K562 (cell line): ENCODE results near the gene INPP4B. TPM values are rescaled to one million over a fixed set of nuclear protein-coding genes. Genes with fewer than 3 reads are reported as not detected.

Source experiments
- ATAC-seq: fragments of 200-7000 bp; cut with Tn5 transposase; 3 replicates; pipeline ENCODE4 v1.9.1; 2020; ENCODE audit warnings: moderate library complexity
- BruUV-seq: library from RNA; stranded (reverse); fragments of 400-500 nt; replicated peaks from 2 replicates; lab custom pipeline; 2021; lab: Mats Ljungman, UMichigan
- CTCF ChIA-PET: fragments of 300-600 bp; formaldehyde crosslinking; extraction: SDS; loops from one replicate; lab custom pipeline; 2021; ENCODE audit warnings: low intra/inter-chr PET ratio; lab: Yijun Ruan, JAX
- POLR2A ChIA-PET: fragments of 300-600, 350-650 bp; sonication (Branson Sonifier 250); formaldehyde crosslinking; extraction: SDS; loops from one replicate; lab custom pipeline; 2021; ENCODE audit warnings: antibody characterized with exemption, inconsistent platforms; lab: Yijun Ruan, JAX
- DNase-seq, 4 experiments: peaks; one replicate each; pipeline versions ENCODE4 v3.0.0 to v3.0.0-alpha.2; 2011 to 2018; ENCODE audit warnings: low spot score in 3 of 4, mixed read lengths in 3 of 4; ENCODE audit errors: extremely low read depth in 1 of 4
- FAIRE-seq: peaks from 2 replicates; lab custom pipeline; 2011; peaks lifted over from hg19 to GRCh38; lab: Jason Lieb, UNC
- H2AFZ ChIP-seq: 2 replicates; pipeline ENCODE4 v1.6.0; 2011; ENCODE audit warnings: low read depth, low read length, control low read depth, inconsistent platforms
- H3K27ac ChIP-seq: fragments of 200-600 bp; 3 replicates; pipeline ENCODE4 v1.8.0; 2011; ENCODE audit warnings: low read depth, mild to moderate bottlenecking, control low read depth, inconsistent platforms, low read length, moderate library complexity, mixed read lengths; ENCODE audit errors: extremely low read depth
- H3K27me3 ChIP-seq, 2 experiments: fragments of 300-600 bp in 1 of 2; 2 replicates in 1 of 2; 3 replicates in 1 of 2; pipeline versions ENCODE4 v1.6.0 to v1.8.0; 2011; ENCODE audit warnings: inconsistent platforms in 2 of 2, low read length in 2 of 2, mild to moderate bottlenecking in 1 of 2, mixed read lengths in 1 of 2, moderate library complexity in 1 of 2; ENCODE audit not compliant: control insufficient read depth in 2 of 2, insufficient read depth in 2 of 2
- H3K36me3 ChIP-seq: fragments of 300-600 bp; 3 replicates; pipeline ENCODE4 v1.8.0; 2011; ENCODE audit warnings: mild to moderate bottlenecking, low read length, inconsistent platforms; ENCODE audit not compliant: control insufficient read depth, insufficient read depth
- H3K4me1 ChIP-seq, 2 experiments: fragments of 200-600 bp in 1 of 2; replicated peaks in 1 of 2; 2 replicates in 1 of 2; 3 replicates in 1 of 2; pipeline versions ENCODE4 v1.5.1 to v1.8.0; 2011; ENCODE audit warnings: inconsistent platforms in 2 of 2, low read length in 2 of 2, mild to moderate bottlenecking in 1 of 2, mixed read lengths in 1 of 2, moderate library complexity in 1 of 2; ENCODE audit not compliant: control insufficient read depth in 2 of 2, insufficient read depth in 2 of 2
- H3K4me2 ChIP-seq: 2 replicates; pipeline ENCODE4 v1.6.1; 2011; ENCODE audit warnings: low read length, control low read depth, inconsistent platforms, mixed read lengths; ENCODE audit not compliant: insufficient read depth
- H3K4me3 ChIP-seq: fragments of 200-600 bp; sonication (generic), shearing (Covaris generic); 2 replicates; pipeline ENCODE4 v1.5.1; 2016; ENCODE audit warnings: control low read depth, inconsistent platforms
- H3K79me2 ChIP-seq: fragments of 200-600 bp; 3 replicates; pipeline ENCODE4 v1.8.0; 2011; ENCODE audit warnings: low read length, inconsistent platforms; ENCODE audit not compliant: control insufficient read depth, insufficient read depth
- H3K9ac ChIP-seq, 2 experiments: 2 replicates each; pipeline versions ENCODE4 v1.6.0 to v1.6.1; 2011; ENCODE audit warnings: low read depth in 2 of 2, low read length in 2 of 2, control low read depth in 1 of 2, inconsistent platforms in 1 of 2, mild to moderate bottlenecking in 1 of 2, mixed read lengths in 1 of 2; ENCODE audit not compliant: insufficient read depth in 1 of 2
- H3K9me1 ChIP-seq: one replicate; pipeline ENCODE4 v1.6.0; 2011; ENCODE audit warnings: inconsistent platforms, mild to moderate bottlenecking, low read length, moderate library complexity; ENCODE audit not compliant: control insufficient read depth, insufficient read depth
- H3K9me3 ChIP-seq: replicated peaks from 2 replicates; pipeline ENCODE4 v1.5.1; 2011; ENCODE audit warnings: low read depth, low read length, inconsistent platforms; ENCODE audit not compliant: control insufficient read depth, insufficient read depth
- H4K20me1 ChIP-seq: replicated peaks from 2 replicates; pipeline ENCODE4 v1.6.1; 2011; ENCODE audit warnings: low read length, inconsistent platforms, mixed read lengths; ENCODE audit not compliant: control insufficient read depth, insufficient read depth
- FOXP4 ChIP-seq: sonication (generic); formaldehyde crosslinking; IDR thresholded peaks from 2 replicates; pipeline ENCODE4 v1.8.0; 2022; ENCODE audit warnings: mild to moderate bottlenecking, missing genetic modification reagents, borderline replicate concordance
- MED1 ChIP-seq: sonication (generic); formaldehyde crosslinking; IDR thresholded peaks from 2 replicates; pipeline ENCODE4 v1.8.1; 2023; ENCODE audit warnings: missing genetic modification reagents, borderline replicate concordance
- POLR2AphosphoS2 ChIP-seq: IDR thresholded peaks from 2 replicates; pipeline ENCODE4 v1.6.1; 2012; ENCODE audit warnings: low read length, improper control_type of control experiment
- SRSF1 ChIP-seq: fragments of 200-400 bp; formaldehyde crosslinking; IDR thresholded peaks from 2 replicates; pipeline ENCODE4 v1.6.1; 2017; ENCODE audit warnings: mild to moderate bottlenecking, low read depth, low read length, moderate library complexity
- ZBTB8A ChIP-seq: fragments of 450-650 bp; IDR thresholded peaks from 2 replicates; pipeline ENCODE4 v1.6.1; 2018; ENCODE audit warnings: mild to moderate bottlenecking, moderate library complexity; ENCODE audit not compliant: partially characterized antibody
- ZNF282 ChIP-seq: sonication (generic); formaldehyde crosslinking; IDR thresholded peaks from 2 replicates; pipeline ENCODE4 v1.8.1; 2023; ENCODE audit warnings: missing genetic modification reagents
- ZNF408 ChIP-seq: fragments of 250-450 bp; sonication (Bioruptor Pico); IDR thresholded peaks from 2 replicates; pipeline ENCODE4 v1.4.0; 2020; ENCODE audit warnings: low read depth, mild to moderate bottlenecking, moderate library complexity
- WGBS: fragments of 100-300 bp; shearing (Covaris generic); methylation state at CpG from one replicate; pipeline ENCODE4 v1.1.6; 2016; ENCODE audit warnings: low coverage, mixed read lengths; ENCODE audit not compliant: insufficient coverage; ENCODE audit errors: missing lambda C conversion rate; 5-methylcytosine and 5-hydroxymethylcytosine counted together
- in situ Hi-C: fragments of 300-500 bp; cut with MboI; formaldehyde crosslinking; loops from 4 replicates; pipeline ENCODE4 v1.15.0; 2018; ENCODE audit warnings: inconsistent platforms, mixed read lengths
- intact Hi-C: fragments of 100-400 bp; cut with micrococcal nuclease; formaldehyde crosslinking; loops from 2 replicates; pipeline ENCODE4 v1.14.2; 2022
- polyA plus RNA-seq, 8 experiments: library from polyadenylated mRNA; depleted of rRNA in 4 of 8; stranded (reverse) in 5 of 8; unstranded in 3 of 8; fragments of >200 nt; fragmentation: Nextera tagmentation in 2 of 8; fragmentation: Illumina TruSeq in 1 of 8; extraction: Ambion mirVana in 2 of 8; extraction: Trizol in 1 of 8; gene quantifications; 2 replicates each; pipeline versions ENCODE4 v1.2.1 to v1.2.3, GENCODE V29; 2011 to 2014; ENCODE audit warnings: inconsistent platforms in 1 of 8, missing spikeins in 1 of 8
- total RNA-seq, 7 experiments: library from RNA; depleted of rRNA in 6 of 7; stranded (reverse); fragments of >200 nt in 6 of 7; fragmentation: Illumina TruSeq in 2 of 7; extraction: Trizol in 2 of 7; gene quantifications; 2 replicates each; pipeline versions ENCODE4 v1.2.1 to v1.2.3, GENCODE V29; 2011 to 2021; ENCODE audit warnings: low replicate concordance in 1 of 7

INPP4B gene
- total and polyA plus RNA-seq, 9 of the 15 experiments (the other 6 are each of a cell fraction or from before 2014, with no cell fraction given): 0.04 to 0.11 TPM; not detected in 7

GRCh38 chr4:142683997-142684396 is 162.1 kb downstream of the INPP4B start:
- Histone ChIP-seq H3K4me3 (no peak overlapping the region), H3K27ac (no peak overlapping the region), H3K4me2 (no peak overlapping the region), H3K79me2 (no peaks in the 10 kb centered on the region), H3K36me3 (no peaks in the 10 kb centered on the region), H3K27me3 (no peaks in the 10 kb centered on the region), H3K9me1 (no peaks in the 10 kb centered on the region), H3K9ac (no peak overlapping the region), H4K20me1 (no peaks in the 10 kb centered on the region), H3K9me3 (no peaks in the 10 kb centered on the region), H2AFZ (no peak overlapping the region), H3K4me1 (no peaks in the 10 kb centered on the region)
- 0% methylated on average over 3 of the region's 3 CpGs for WGBS
- intact Hi-C loops (no loop called here), in situ Hi-C loops (no loop called here)
- DNase-seq (no peak), FAIRE-seq (no peak), ATAC-seq (no peak)
- POLR2A ChIA-PET: no interaction called here
- BruUV-seq: no TSS peak
- CTCF ChIA-PET: no interaction called here
- no peak for TF ChIP-seq SRSF1
- TF ChIP-seq, all 486 proteins: peak for 0

GRCh38 chr4:142683503-142683902 is 162.6 kb downstream of the INPP4B start:
- no peak for DNase-seq
- ChIA-PET CTCF (no interaction called here), POLR2A (no interaction called here)
- no peak overlapping the region for H2AFZ ChIP-seq
- ATAC-seq: no peak
- H3K79me2 ChIP-seq: no peaks in the 10 kb centered on the region
- no peaks in the 10 kb centered on the region for H3K9me3 ChIP-seq
- H3K9ac ChIP-seq: no peak overlapping the region
- intact Hi-C loops (no loop called here), in situ Hi-C loops (no loop called here)
- no peak overlapping the region for H3K4me2 ChIP-seq
- no peak overlapping the region for H3K4me3 ChIP-seq
- H4K20me1 ChIP-seq: no peaks in the 10 kb centered on the region
- no TSS peak for BruUV-seq
- H3K4me1 ChIP-seq: no peaks in the 10 kb centered on the region
- H3K27me3 ChIP-seq: no peaks in the 10 kb centered on the region
- no peak for FAIRE-seq
- 0% methylated on average over 2 of the region's 2 CpGs for WGBS
- no peak overlapping the region for H3K27ac ChIP-seq
- no peaks in the 10 kb centered on the region for H3K36me3 ChIP-seq
- H3K9me1 ChIP-seq: no peaks in the 10 kb centered on the region
- TF ChIP-seq MED1 (no peak), POLR2AphosphoS2 (no peak), ZNF408 (no peak), FOXP4 (CRISPR knock-in tag) (no peak), ZNF282 (CRISPR knock-in tag) (no peak), ZBTB8A (no peak)
